Stimulated activated CD8-positive, alpha-beta memory T cell treated with anti-CD3 and anti-CD28 coated beads, Interleukin-12 subunit alpha, Interleukin-12 subunit beta, amount 100 ng/mL, for 4 hours (primary cell): ENCODE measurements around the gene OR5A1.
"Not testable (repeated sequence)": the region's sequence is repeated elsewhere in the genome, so short reads cannot be mapped to it uniquely, and the experiment has no call there.

Experiments
- DNase-seq: peaks from one replicate; pipeline ENCODE4 v3.0.0-alpha.2; 2020; ENCODE audit warnings: low read depth

The OR5A1 gene

DNA sequence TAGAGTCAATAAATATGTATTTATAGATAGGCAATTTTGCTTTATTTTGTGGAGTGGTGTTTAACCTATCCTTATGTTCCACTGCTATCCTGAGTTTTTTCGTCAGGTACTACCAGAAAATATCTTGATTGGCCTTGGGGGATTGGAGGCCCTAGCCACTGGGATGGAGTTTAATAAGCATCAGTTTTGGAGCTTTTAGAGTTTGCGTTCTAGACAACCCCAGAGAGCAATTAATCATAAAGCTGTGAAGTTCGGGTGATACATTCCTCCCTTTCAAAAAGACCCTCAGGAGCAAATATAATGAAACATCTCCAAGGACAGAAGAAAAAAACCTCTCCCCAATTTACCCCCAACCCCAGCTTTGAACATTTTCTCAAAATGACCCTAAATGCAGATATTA lies at the start of gene OR5A1:
Gene OR5A1 (plus strand): TSS at position 301 of the 400 bp plus-strand sequence. CDS start 6,700 bp downstream, outside the sequence.
- no peak for DNase-seq

DNA sequence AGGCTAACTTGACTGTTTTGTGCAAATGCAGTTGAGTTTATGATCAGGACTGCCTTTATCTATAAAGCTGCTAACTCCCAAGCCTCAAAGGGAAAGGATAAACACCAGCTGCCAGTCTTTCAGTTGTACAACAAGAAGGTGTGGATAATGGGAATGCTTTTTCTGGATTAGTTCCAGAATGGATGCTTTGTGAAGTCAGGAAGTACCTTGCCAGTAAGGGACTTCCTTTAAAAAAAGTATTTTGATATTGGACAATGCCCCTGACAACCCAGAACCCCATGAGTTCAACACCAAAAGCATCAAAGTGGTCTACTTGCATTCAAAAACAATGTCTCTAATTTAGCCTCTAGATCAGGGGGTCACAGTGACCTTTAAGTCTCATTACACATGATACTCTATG lies 42.1 kb upstream of the OR5A1 start:
- no peak for DNase-seq

GRCh38 chr11:59400461-59401261 lies 35.6 kb upstream of the OR5A1 start:
- no peak for DNase-seq

GRCh38 chr11:59401262-59401552 lies 35.1 kb upstream of the OR5A1 start:
- no peak for DNase-seq

DNA sequence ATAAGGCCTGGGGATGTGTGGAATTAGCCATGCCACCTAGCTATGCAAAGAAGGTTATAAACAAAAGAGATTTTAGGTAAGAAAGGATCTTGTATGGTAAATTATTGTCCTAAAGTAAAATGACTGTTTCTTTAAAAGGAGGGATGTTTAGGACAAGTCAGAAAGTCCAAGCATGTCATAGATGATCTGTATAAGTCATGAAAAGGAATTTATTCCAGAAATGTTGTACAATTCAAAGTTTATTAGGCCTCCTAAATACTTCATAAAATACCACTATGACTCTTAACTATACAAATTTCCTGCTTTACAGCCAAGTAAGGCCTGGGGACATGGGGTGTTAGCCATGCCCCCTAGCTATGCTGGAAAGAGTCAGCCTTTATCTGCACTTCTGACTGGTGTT lies 32.7 kb upstream of the OR5A1 start:
- DNase-seq, result no peak

DNA sequence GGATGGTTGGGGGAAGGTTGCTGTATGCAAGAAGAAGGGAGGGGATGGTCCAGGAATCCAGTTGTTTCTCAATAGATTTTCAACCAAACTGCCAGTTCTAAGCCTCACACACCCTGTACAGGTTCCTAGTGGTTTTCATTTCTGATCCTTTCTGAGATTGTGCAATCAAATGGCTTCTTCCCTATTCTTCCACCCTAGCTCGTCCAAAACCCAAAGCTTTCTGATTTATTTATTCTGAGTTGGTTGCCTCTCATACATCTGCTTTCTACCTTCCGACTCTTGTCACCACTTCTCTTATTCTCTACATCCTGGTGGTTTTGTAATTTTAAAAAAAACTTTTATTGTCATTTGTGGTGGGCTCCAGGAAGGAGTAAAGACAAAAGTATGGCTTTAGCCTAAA lies 22.6 kb upstream of the OR5A1 start:
- DNase-seq, result no peak

GRCh38 chr11:59415111-59415510 lies 21.2 kb upstream of the OR5A1 start:
- no peak for DNase-seq

GRCh38 chr11:59416613-59417012 lies 19.7 kb upstream of the OR5A1 start:
- no peak for DNase-seq

DNA sequence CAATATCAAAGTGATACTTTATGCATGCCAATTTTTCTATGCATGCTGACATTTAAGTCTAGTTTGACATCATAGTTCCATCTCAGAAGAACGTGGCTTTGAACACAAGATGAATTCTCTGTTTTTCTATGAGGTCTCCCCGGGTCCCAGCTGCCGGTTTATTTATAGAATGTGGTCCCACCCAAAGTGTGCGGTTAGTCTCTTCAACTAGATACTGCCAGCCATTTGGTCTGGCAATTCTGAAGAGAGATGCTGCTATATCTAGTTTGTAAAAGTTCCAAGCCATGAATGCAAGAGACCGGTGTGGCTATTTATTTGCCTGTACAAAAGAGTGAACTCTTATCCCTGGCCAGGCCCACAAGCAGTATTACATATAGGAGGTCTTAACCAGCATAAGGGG lies 19.2 kb upstream of the OR5A1 start:
- DNase-seq, result no peak

GRCh38 chr11:59418156-59418555 lies 18.1 kb upstream of the OR5A1 start:
- no peak for DNase-seq

GRCh38 chr11:59423835-59424234 lies 12.4 kb upstream of the OR5A1 start:
- no peak for DNase-seq

- no peak for DNase-seq
Measured at GRCh38 chr11:59425131-59425530, 11.1 kb upstream of the OR5A1 start.

GRCh38 chr11:59426361-59427067 lies 9.8 kb upstream of the OR5A1 start, which contains the start of gene OR5A2:
Gene OR5A2, minus strand, starts transcription at chr11:59426413. Its CDS starts 3,460 bp downstream, at chr11:59422953.
- no peak for DNase-seq

DNA sequence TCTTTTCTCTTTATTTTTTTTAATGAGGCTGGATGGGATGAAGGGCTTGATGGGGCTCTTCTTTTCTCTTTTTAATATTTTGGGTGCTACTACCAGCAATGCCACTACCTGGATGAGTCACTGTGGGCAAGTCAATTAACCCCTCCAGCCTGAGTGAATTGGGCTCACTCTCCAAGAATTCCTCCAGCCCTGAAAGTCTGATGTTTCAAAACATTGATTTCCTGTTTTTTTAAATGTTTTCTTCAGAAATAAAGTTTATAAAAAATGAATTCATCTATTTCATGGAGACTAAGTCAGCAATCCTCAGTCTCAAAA lies 9.2 kb upstream of the OR5A1 start:
- DNase-seq, result no peak

- no peak for DNase-seq
Measured at GRCh38 chr11:59429924-59430516, 6.2 kb upstream of the OR5A1 start.

DNA sequence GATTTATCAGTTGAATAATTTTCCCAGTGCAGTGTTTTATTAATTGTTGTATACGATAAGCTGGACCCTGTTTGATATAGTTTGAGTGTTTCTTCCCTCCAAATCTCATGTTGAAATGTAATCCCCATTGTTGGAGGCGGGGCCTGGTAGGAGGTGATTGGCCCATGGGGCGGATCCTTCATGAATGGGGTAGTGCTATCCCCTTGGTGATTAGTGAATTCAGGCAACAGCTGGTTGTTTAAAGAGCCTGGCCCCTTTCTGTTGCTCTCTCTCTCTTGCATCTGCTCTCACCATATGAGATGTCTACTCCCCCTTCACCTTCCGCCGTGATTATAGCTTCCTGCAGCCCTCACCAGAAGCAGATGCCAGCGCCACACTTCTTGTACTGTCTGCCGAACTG lies 1.5 kb downstream of the OR5A1 start:
- no peak for DNase-seq

- not testable (repeated sequence) for DNase-seq
Measured at GRCh38 chr11:59445624-59446023, 9.4 kb downstream of the OR5A1 start.

- DNase-seq, result no peak
Measured at GRCh38 chr11:59448484-59448883, 12.2 kb downstream of the OR5A1 start.

GRCh38 chr11:59456661-59457060 lies 20.4 kb downstream of the OR5A1 start, which contains the start of gene OR4D6:
Gene OR4D6, plus strand, starts transcription at chr11:59456961. Its CDS starts 0 bp downstream, at chr11:59456961.
- DNase-seq, result no peak

DNA sequence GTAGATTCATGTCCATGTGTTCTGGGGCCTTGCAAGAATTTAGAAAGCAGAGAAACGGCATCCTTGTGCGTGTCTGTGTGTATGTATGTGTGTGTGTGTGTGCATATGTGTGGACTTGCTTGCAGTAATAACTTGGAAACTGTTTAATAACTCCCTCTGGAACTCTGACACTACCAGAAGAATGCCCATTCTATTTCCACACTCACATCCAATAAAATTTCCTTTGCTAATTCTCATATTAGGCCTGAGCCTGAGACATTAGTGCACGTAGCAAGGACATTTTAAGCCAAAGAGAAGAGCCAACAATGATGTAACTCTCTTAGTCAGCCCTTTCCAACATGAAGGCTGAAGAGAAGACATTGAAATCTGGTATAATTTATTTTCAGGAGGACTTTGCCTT lies 23.6 kb downstream of the OR5A1 start:
- no peak for DNase-seq

- no peak for DNase-seq
Measured at GRCh38 chr11:59463190-59463641, 26.9 kb downstream of the OR5A1 start.

- no peak for DNase-seq
Measured at GRCh38 chr11:59473015-59473414, 36.7 kb downstream of the OR5A1 start, which contains the start of gene OR4D10. Gene OR4D10, plus strand, starts transcription at chr11:59473315. Its CDS starts 4,115 bp downstream, at chr11:59477430.

DNA sequence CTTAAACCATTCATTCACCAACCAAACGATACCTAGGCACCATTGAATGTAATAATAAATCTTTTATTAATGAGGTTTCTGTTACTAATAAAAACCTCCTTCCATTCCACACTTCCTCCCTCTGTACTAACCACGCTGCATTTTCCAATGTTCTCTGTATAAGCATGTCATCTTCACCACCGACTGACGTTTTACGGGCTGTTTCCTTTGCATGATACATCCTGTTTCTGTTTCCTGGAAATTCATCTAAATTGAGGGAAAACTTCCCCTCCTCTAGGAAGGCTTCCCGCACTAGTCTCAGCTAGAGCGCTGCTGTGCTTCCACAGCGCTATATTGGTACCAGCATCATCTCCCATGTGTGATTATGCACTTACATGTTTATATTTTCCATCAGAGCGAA lies 38.9 kb downstream of the OR5A1 start:
- DNase-seq, result no peak
